ENCODE data around the gene AP2A1.

The AP2A1 gene

DNA sequence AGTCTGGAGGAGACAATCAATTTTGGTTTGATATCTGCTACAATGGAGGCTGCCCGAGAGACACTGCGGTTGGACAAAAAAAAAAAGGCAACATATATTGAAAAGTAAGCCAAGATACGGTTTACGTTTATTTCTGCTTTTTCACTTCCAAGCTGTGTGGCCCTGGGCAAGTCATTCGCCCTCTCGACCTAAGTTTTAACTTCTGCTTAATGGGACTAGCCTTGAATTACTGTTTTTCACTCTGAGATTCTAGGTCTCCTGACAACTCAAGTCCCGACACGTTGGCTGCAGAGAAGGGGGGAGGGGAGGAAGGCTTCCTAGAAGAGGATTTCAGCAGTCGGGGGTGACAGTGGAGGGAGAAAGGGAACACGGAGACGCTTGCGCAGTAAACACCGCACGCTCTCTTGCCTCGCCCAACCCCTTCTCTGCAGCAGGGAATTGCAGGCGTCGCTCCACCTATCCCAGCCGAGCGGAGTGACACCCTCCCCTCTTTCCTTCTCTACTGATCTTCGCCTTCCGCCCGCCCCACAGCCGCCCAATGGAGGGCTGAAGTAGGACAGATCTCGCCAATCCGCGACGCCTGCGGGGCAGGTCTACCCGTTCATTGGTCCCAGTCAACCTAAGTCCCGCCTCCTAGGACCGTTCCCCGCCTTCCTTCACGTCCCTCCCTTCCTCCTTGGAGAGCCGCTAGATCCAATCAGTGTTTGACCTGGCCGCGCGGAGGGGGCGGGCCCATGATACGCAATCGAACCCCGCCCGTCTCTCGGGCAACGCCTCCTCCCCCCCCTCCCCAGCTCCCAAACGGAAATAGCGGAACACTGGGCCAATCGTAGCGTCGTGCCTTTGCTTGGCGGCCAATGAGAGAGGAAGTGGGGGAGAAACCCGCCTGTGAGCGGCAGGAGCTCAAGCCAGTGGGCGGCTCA, 533 bp upstream of the AP2A1 start:
- DNase-seq (ENCODE audit: low spot score) = peak; percentile 100

DNA sequence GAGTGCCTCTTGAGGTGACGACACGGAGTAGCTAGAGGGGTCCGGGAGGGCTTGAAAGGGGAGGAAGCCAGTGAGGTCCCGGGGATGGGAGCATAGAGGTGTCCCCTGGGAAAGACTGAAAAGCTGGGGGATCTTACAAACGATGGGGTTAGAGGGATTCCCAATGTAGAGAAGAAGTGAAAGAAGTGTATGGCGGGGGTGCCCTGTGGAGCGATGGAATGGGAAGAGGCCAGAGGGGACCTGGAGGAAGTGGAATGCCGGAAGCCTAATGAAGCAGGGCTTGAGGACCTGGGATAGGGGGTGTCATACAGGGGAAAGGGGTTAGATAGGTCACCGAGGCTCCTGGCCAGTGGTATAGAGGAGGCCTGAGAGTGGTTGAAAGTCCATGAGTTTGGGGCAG, 580 bp downstream of the AP2A1 start:
- no peak for DNase-seq (ENCODE audit: low spot score)

DNA sequence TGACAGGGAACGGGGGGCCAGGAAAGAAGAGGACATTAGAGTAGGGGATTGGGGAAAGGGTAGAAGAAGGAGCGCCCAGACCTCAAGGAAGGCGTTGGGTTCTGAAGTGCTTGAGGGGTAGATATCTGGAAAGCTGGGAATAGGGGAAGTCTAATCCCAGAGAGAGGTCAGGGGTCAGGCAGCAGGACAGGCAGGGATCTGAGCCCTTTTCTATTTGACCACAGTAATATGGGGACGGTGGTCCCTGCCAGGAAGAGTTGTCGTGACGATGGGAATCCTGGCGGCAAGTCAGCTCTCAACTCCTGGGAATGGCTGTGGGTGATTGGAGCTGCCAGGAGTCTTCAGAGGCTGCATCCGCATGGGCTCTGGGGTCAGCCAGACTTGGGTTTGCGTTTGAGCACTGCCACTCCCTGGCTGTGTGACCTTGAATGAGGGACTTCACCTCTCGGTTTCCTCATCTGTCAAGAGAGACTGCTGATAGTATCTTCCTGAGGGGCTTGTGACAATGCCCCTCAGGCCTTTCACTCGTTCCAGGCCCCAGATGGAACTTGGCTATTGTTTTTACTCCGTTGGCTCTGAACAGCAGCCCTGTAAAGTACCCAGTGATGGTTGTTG, 1.3 kb downstream of the AP2A1 start:
- no peak for DNase-seq (ENCODE audit: low spot score)

DNA sequence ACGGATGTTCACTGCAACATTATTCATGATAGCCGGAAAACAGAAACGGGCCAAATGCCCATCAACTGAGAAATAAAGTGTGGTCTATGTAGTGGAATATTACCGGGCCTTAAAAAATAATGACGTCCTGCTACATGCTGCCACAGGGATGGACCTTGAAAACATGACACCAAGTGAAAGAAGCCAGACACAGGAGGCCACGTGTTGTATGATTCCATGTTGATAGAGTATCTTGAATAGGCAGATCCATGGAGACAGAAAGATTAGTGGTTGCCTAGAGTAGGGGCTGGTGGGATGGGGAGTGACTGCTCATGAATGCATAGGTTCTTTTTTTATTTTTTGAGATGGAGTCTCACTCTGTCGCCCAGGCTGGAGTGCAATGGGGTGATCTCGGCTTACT, 3.7 kb downstream of the AP2A1 start:
- DNase-seq (ENCODE audit: low spot score) = no peak

DNA sequence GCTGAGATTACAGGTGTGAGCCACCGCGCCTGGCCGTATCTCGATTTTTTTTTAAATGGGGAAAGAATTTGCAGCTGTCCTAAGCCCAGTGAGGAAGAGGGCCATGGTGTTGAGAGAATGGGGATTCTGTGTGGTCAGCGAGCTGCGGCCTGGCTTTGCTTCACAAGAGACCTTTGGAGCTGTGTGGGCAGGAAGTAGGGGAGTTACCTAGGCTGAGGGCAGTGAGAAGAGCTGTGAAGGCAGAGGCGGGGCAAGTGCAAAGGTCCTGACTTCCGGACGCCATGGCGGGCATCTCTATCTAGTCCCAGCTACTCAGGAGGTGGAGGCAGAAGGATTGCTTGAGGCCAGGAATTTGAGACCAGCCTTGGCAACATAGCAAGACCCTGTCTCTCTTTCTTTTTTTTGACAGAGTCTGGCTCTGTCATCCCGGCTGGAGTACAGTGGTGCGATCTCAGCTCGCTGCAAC, 4.9 kb downstream of the AP2A1 start:
- no peak for DNase-seq (ENCODE audit: low spot score)

DNA sequence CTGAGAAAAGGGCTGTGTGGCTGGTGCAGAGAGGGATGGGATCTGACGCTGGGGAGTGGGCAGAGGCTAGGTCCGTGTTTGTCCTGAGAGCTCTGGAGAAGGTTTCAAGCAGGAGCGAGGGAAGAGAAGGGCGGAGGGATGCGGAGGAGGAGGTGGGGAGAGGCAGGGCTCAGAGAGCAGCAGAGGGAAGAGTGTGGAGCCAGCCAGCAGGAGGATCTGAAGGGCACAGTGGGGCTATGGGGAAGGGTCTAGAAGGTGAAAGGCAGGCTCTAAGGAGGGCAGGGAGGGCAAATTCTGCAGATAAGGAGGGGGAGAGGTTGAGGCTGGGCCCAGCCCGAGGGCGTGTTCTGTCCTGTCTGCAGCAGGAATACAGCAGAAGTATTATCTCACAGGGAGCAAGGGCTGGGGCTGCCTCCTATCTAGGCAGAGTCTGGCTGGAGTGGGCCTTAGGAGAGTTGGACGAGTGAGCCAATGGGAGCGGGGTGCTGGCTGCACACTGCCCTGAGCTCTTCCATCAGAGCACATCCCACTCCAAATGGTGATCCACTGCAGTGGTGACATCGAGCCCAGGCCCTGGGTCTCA, 6.1 kb downstream of the AP2A1 start:
- DNase-seq (ENCODE audit: low spot score) = no peak

DNA sequence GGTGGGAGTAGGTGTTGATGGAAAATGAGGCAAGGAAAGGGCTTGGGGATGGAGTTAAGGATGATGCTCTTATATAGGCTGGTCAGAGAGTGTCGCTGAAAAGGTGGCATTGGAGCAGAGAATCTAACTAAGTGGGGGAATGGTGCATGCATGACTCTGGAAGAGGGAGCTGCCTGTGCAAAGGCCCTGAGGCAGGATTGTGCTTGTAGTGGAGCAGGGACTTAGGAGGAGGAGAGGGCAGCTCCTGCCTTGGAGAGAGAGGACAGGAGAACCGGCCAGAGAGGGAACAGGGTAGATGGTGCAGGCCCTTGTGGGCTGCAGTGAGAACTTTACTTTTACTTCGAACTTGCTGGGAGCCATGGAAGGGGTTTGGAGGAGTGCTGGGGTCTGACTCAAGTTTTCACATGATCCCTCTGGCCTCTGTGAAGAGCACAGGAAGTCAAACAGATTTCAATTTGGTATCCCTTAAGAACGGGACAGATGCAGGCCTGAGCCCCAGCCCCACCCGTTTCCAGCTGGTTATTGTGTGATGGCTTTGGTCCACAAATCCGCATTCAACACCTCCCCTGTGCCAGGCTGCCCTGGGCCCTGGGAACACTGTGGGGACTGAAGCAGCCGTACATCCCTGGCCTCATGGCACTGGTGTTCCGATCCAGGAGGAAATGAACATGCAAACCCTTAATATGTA, 7.0 kb downstream of the AP2A1 start:
- DNase-seq (ENCODE audit: low spot score) = no peak

DNA sequence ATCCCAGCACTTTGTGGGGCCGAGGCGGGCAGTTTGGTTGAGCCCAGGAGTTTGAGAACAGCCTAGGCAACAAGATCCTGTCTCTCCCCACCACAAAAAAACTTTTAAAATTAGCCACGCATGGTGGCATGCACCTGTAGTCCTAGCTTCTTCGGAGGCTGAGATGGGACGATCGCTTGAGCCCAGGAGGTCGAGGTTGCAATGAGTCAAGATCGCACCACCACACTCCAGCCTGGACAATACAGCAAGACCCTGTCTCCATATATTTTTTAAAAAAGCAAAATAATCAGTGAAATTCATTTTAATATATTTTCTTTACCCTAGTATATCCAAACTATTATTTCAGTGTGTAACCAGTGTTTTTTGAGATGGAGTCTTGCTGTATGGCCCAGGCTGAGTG, 8.2 kb downstream of the AP2A1 start:
- no peak for DNase-seq (ENCODE audit: low spot score)

DNA sequence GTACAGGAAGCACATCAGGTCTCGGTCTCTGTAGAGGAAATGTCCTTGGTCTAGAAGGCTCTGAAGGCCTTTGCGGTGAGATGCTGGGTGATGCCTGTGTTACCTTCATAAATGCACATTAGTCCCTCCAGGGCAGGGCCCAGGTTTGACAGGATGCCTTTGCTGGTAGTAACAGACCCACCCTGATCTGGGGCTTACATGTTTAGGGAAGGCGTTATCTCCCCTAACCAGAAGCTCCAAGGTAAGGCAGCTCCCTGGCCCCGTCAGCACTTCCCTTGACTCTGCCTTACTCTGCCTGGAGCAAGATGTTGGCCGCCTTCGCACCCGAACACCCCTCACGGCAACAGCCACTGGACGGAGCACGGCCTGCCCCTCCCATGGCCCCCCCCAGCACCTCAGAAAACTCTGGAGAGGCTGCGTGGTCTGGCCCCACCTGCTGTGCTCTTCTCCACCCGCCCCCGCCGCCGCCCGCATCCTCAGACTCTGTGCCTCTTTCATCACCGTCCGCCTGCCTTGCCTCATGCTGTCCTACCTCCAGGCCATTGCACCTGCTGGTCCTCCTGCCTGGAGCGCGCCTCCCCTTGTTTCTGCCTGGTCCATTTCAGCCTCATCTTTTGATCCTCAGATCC, 9.1 kb downstream of the AP2A1 start:
- DNase-seq (ENCODE audit: low spot score) = no peak

DNA sequence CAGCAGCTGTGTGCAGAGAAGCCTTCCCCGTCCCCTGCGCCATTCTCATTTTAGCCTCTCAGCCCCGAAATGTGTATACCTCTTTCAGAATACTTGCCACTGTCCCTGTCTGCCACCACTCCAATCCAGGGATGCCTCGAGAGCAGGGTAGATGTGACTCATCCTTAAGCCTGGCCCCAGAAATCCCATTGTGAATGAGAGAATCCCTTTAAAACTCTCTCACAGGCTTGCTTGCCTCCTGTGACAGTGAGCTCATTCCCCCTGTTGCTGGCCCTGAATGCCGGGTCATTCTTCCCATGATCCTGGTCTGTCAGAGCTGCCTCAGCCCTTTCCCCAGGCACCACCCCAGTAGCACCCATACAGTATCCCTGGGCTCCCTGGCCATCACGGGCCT, 9.6 kb downstream of the AP2A1 start:
- no peak for DNase-seq (ENCODE audit: low spot score)

DNA sequence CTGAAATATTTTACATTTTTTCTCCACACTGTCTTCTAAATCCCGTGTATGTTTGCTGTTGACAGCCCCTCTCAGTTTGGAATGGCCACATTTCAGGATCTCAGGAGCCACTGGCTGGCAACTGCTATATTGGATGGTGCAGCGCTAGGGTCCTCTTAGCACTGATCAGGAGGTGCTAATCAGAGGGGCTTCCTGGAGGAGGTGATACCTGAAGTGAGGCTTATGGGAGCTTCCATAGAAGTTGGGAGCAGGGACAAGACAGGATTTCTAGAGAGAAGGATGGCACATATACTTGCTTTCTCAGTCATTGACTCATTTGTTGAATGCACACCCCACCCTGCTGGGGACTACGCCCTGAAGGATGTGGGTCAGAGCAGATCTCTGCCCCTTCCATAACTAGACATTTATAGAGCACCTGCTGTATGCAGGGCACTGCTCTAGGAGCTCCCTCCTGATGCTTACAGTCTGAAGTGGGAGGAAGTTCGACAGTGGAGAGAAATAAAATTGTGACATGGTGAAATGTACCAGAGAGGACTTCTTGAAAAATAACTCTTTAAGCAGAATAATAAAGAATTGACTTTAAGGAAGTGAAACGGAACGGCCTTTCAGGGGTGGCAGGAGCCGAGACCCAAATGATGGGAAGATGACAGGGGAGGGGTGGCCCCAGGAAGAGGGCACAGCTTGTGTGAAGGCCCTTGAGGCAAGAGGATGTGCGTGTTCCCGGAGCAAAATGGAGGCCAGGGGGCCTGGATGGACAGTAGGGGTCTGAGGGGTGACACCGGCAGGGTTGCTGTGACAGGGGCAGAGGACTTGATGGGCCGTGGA, 13.1 kb downstream of the AP2A1 start:
- no peak for DNase-seq (ENCODE audit: low spot score)

DNA sequence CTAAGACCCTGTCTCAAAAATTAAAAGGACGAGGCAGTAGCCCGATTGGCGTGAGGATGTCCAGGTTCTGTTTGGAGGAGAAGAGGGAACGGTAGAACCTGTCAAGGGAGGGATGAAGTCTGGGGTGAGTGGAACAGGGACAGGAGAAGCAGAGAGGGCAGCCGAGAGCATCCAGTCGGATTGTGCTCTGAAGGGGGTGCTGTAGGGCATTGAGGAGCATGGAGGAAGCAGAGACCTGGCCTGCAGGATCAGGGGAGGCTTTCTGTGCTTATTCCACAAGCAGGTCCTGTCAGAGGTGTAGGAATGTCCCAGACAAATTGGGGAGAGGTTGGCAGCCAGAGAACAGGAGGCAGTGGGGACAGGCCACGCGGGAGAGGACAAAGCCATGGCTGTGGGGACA, 14.1 kb downstream of the AP2A1 start:
- DNase-seq (ENCODE audit: low spot score) = no peak

DNA sequence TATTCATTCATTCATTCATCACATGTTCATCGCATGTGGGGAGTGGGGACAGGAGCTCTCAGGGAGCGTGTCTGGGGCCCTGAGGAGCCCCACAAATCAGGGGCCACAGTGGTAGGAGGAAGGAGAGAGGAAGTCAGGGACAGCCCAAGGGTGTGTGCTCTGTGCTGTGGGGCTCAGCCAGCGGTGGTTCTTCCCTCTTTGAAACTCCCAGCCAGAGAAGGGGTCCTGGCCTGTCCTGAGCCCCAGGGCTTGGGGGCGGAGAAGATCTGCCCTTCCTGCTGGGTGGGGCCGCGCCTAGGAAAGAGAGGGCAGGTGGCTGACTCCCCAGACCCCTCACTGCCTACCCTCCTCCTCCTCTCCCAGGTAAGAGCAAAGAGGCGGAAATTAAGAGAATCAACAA, 14.6 kb downstream of the AP2A1 start:
- DNase-seq (ENCODE audit: low spot score) = no peak

DNA sequence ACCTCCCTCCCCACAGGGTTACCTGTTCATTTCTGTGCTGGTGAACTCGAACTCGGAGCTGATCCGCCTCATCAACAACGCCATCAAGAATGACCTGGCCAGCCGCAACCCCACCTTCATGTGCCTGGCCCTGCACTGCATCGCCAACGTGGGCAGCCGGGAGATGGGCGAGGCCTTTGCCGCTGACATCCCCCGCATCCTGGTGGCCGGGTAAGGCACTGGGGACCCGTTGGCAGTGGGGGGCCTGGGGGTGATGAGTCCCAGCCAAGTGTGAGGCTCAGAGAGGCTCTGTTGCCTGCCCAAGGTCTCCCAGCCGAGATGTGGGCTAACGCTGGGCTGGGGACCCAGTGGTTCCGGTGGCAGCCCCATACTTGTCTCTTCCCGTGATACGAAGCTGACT, 15.7 kb downstream of the AP2A1 start:
- DNase-seq (ENCODE audit: low spot score) = no peak

DNA sequence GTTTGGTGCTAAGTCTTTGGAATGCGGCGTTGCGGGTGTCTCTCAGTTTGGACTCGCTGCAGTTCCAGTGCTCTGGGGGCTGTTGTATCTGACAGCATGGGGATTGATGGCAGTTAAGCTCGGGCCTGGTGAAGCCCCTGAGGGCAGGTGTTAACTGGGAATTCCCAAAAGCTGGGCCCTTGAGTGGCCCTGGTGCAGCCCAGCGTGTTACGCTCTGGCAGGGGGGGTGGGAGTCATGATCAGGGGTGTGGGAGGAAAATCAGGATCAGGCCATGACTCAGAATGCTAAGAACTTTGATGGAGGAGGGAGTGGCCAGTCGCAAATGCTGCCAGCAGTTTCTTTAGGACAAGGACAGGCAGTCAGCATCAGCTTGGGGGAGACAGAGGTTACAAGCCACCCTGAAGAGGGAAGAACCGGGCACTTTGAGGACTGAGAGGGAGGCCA, 19.6 kb downstream of the AP2A1 start:
- no peak for DNase-seq (ENCODE audit: low spot score)

DNA sequence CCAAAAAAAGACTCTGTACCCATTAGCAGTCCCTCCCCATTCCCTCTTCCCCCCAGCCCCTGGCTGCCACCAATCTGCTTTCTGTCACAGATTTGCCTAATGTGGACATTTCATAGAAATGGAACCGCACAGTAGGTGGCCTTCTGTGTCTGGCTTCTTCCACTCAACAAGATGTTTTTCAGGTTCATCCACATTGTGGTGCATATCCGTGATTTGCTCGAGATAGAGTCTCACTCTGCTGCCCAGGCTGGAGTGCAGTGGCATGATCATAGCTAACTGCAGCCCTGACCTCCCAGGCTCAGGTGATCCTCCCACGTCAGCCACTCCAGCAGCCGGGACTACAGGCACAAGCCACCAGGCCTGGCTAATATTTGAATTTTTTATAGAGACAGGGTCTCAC, 20.9 kb downstream of the AP2A1 start:
- DNase-seq (ENCODE audit: low spot score) = no peak

DNA sequence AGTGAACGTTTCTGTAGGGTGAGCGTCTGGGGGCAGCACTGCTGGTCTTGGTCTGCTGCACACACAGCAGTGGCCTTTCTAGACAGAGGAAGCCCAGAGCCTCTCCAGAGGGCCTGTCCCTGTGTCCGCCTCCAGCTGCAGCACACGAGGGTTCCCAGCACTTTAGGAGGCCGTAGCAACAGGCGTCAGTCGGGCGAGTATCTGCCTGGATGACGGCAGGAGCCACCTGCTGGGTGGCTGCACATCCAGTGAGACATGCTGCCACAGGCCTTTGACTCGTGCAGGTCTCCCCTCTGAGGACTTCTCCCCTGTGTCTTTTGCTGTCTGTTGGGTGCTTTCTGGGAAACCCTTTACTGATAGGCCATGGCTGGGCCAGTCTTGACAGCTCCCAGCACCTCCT, 22.1 kb downstream of the AP2A1 start:
- no peak for DNase-seq (ENCODE audit: low spot score)

DNA sequence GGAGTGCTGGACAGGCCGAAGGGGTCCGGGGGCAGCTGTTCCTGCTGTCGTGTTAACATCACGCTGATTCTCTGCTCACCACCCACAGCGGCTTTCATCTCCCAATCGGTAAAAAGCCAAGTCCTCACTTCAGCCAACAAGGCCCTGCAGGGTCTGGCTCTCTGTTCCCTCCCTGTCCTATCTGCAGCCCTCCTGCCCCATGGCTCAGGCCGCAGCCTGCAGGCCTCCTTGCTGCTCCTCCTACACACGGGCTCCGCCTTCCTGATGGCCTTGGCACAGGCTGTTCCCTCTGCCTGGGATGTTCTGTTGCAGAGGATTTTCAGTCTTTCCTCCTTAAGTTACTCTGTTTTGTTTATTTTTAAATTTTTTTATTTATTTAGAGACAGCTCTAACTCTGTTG, 24.1 kb downstream of the AP2A1 start:
- no peak for DNase-seq (ENCODE audit: low spot score)

DNA sequence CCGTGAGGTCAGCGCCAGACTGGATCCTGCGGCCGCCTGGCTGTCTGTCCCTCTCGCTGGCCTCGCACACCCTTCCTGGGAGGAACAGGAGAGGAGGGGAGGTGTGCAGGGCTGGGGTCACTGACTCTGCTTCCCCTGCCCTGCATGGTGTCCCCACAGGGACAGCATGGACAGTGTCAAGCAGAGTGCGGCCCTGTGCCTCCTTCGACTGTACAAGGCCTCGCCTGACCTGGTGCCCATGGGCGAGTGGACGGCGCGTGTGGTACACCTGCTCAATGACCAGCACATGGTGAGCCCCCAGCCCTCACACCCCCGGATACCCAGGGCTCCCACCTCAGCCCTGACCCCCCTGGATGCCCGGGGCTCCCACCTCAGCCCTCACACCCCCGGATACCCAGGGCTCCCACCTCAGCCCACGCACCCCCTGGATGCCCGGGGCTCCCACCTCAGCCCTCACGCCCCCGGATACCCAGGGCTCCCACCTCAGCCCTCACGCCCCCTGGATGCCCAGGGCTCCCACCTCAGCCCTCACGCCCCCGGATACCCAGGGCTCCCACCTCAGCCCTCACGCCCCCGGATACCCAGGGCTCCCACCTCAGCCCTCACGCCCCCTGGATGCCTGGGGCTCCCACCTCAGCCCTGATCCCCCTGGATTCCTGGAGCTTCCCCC, 25.1 kb downstream of the AP2A1 start:
- DNase-seq (ENCODE audit: low spot score) = no peak

DNA sequence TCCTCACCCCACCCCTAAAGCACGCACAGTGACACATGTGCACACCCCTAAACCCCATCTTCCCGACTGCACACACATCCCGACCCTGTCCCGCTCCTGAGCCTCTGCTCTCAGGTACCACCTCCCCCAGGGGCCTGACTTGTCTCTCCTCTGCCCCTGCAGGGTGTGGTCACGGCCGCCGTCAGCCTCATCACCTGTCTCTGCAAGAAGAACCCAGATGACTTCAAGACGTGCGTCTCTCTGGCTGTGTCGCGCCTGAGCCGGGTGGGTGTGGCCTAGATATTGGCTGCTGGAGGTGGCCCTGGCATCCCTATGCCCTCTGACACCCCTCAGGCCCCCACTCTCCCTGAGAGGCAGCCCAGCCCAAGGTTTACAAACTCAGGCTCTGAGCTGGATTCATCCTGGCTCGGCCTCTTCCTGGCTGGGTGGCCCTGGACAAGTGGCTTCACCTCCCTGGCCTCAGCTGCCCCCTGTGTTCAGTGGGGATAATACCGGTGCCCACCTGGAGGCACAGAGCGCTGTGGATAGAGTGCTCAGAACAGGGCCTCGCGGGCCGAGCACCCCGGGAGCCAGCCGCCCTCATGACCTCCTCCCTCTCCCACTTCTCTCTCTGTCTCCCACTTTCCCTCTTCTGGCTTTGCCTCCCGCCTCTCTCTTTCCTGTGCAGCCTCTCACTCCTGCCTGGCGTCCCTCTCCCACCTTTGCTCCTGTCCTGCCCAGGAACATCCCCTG, 26.2 kb downstream of the AP2A1 start:
- DNase-seq (ENCODE audit: low spot score) = no peak
